Right forelimb (tissue), 1 donor: ENCODE measurements around the gene RASGRP2.

Experiments used
- DNase-seq: peaks from one replicate; pipeline ENCODE4 v3.0.0-alpha.2; 2018

RASGRP2 gene

DNA sequence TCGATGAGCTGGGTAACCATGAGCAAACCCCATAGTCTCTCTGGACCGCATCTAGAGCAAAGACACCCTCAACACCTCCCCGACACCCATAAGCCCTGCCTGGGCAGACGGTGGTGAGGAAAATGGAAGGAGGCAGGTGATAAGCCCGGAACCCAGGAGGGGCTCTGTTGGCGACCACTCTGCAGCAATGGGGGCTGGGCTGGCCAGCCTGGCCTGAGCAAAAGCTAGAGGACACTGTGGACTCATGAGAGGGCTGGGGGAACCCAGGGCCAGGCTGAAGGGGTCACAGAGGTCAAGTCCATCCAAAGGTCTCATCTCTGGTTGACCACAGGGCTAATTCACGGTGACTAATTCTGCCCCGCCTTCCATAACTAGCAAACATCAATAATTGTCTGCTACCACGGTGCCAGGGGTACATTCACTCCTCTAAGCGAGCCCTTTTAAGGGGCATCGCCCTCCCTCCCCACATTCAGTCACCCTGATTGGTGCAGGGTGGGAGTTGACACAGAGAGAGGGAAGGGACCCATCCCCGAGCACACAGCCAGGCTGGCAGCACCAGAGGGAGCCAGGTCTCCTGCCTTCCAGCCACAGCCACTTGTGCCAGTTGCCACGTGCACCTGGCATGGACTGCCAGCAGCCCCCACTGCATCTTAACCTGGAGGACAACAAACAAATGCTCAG, 11.9 kb upstream of the RASGRP2 start:
- DNase-seq = peak; percentile 41

DNA sequence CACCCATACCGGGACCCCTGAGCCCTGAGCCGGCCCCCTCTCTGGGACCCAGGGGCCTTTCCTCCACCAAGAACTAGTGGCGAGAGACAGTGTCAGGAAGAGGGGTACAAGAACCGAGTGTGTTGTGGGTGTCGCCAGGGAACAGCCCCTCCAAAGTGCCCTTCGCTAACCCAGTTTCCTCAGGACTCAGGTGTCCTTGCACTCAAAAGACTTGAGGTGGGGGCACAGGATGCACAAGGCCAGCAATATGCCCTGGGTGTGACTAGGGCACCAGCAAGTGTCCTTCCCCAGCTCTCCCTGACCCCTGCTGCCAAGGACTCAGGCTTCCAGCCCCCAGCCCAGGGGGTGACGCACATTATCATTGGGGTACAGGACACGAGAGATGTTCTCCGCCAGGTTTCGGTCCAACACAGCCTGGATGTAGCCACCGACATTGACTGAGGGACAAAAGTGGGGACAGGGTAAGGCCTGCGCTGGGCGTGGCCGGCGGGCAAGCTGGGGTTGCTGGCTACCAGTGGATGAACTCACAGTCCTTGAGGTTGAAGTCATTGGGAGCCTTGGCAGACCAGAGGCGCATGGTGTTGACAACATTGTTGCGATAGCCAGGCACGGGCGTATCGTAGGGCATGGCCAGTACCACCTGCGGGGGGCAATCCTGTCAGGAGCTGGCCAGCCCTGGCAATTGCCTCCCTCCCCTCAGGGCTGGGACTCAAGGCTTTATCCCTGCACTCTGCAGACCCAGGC, 11.1 kb upstream of the RASGRP2 start:
- DNase-seq = no peak

DNA sequence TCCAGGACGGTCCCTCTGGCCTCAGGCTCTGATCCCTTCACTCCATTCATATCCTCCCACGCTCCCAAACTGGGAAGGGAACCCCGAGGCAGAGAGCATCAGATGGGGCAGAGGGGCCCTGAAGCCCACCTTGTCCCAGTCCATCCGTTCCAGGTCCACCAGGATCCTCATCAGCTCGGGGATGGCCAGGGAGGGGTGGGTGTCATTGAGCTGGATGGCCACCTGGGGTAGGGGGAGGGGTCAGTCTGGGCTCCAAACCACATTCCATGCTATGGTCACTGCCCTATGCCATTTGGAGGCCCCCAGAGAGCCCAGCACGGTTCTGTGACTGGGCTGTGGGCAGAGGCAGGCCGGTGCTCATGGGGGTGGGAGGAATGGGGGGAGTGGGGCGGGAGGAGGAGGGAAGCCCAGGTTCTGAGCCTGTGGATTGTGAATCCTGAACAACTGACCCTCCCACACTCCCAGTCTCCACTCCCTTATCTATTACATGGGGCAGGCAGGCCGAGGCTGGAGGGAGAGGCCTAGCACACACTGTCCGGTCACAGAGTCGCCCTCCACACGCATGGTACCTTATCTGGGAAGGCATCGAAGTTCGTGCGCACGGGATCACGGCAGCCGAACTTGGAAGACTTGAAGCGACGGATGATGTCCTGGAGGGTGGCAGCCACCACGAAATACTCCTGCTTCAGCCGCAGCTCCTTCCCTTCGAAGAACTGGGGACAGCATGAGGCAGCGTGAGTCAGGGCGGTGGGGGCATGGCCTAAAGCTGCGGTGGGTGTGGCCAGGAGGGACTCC, 10.4 kb upstream of the RASGRP2 start:
- DNase-seq = no peak

DNA sequence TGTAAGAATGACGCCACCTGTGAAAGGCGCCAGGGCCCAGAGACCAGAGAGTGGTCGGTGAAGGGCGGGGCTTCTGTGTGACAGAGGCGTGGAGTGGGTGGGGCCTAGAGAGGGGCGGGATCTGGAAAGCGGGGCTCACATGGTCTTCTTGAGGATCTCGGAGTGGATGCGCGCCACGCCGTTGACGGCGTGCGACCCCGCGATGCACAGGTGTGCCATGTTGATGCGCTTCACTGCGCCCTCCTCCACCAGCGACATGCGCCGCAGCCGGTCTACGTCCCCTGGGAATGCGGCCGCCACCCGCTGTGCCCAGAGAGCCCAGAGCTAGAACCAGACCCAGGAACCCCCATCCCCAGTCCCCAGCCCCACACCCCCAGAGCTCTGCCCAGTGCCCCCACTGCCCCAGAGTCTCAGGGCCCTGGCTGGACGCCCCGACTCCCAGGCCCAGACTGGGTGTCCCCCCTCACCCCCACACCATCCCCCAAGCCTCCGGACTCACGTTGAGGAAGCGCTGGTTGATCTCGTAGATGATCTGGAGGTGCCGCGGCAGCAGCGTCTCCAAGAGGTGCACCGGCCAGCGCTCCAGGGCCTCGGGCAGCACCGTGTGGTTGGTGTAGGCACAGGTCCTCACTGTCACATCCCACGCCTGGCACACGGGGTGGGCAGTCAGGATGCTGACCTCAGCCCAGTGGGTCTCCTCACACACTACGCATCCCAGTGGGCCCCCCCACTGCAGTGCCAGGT, 9.6 kb upstream of the RASGRP2 start:
- peak; percentile 40 for DNase-seq

DNA sequence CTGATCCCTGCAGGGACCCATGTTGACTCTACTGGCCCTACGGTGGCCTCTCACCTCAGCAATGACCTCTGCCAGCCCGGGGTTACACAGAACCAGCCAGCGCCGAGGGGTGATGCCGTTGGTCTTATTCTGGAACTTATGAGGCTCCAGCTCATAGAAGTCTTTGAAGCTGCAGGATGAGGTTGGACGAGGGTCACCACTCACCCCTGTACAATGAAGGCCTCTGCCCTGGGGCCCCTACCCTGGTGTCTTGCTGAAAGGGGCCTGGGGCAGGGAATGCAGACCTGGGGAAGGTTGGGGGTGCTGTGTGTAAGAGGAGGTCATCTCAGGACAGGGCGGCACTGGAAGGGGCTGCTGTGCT, 9.1 kb upstream of the RASGRP2 start:
- DNase-seq = no peak

DNA sequence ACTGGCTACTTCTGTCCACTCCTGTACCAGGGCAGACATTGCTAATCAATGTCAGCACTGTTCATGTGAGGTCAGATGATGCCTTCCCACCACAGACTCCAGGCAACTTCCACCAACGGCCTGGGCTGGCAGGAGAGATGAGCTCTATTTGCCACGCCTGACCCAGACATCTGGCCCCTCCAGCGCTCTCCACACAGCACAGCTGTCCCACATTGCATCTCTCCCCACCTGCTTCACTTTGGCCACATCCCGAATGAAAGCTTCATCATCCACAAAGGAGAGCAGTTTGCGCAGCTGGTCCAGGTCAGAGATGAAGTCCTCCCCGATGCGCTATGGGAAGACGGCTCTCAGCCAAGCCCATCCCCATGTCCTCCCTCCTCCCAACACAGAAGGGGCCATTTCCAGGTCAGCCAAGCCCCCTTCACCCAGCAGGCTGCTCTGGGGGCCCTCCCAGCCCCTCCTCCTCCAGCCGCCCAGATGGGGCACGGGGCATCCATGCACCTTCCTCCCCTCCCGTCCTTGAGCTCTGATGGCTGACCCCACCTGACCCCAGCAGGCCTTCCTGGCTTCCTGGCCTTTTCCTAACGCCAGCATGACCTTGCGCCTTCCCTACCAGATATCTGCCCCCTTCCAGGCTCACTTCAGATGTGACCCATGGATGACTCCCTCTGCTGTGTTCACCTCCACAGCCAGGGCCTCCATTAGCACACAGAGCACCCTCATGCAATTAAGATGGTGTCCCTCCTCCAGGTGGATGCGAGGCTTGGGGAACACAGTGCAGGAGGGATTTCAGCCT, 8.4 kb upstream of the RASGRP2 start:
- no peak for DNase-seq

DNA sequence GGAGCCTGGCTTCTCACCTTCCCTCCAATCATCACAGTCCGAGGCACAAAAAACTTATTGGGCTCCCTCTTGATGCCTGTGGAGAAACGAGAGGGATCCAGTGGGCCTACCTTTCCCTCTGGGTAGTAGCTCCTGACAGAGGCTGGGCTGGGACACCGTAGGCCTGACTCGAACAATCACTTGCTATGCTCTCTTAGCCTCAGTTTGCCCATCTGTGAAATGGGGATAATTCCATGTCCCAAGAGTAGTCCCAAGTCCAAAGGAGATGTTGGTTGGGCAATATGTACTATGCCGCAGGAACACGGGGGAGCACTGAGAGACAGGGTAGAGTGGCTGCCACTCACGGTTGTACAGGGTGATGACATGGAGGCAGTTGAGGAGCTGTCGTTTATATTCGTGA, 7.6 kb upstream of the RASGRP2 start:
- DNase-seq = no peak

DNA sequence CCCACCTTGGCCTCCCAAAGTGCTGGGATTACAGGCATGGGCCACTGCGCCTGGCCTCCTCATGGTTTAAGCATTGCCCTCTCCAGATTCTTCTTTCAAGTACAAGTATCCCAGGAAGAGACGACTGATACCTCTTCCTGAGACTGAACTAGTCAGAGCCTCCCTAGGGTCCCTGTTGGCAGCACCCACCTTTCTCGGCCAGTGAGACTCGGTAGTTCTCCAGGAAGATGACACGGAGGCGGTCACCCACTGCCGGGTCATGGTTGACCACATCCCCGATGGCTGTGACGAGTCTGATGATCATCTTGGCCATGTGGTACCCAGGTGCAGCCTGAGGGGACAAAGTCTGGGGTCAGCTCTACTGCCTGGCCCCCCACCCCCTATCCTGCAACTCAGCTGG, 7.2 kb upstream of the RASGRP2 start:
- DNase-seq = no peak

DNA sequence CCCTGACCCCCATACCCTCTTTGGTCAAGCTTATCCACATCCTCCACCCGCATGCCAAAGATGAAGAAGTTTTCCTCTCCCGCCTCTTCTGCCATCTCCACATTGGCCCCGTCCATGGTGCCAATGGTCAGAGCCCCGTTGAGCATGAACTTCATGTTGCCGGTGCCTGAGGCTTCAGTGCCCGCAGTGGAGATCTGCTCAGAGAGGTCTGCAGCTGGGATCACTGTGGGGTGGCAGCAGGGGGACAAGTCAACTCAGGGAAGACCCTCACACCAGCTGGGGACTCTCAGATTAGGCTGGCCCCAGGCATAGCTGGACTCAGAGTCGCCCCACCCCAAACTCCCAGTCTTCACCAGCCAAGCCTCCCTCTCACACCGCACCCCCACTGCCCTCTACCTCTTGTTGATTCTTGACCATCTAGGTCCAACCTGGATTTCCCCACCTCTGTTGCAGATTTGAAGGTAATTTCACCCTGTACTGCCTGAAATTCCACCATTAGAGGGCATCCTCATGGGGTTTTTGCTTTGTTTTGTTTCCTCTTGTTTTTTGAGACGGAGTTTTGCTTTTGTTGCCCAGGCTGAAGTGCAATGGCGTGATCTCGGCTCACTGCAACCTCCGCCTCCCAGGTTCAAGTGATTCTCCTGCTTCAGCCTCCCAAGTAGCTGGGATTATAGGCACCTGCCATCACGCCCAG, 6.6 kb upstream of the RASGRP2 start:
- no peak for DNase-seq

DNA sequence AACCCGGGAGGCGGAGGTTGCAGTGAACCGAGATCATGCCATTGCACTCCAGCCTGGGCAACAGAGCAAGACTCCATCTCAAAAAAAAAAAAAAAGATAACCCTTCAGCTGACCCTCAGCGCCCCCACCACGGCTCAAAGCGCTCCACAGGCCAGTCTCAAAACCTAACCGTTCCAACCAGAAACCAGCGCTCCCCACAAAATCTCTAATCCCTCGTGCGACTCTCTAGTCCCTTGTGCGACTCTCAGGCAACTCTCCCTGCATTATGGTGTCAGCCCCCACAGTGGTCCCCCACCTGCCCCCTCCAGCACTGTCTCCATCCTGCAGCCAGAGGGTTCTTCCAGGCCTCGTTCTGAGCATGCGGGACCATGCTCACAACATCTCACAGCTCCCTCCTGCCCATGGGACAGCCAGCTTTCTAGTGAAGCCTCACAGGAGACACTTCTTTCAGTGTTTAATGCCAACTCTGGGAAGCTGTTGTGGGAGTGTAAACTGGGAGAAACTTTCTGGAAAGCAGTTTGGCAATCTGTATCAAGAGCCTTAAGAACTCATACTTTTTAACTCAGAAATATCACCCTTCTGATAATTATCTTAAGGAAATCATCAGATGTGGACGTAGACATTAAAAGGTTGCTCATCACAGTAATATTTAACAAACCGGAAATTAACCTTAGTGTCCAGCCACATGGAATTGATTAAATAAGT, 4.2 kb upstream of the RASGRP2 start:
- DNase-seq = no peak

DNA sequence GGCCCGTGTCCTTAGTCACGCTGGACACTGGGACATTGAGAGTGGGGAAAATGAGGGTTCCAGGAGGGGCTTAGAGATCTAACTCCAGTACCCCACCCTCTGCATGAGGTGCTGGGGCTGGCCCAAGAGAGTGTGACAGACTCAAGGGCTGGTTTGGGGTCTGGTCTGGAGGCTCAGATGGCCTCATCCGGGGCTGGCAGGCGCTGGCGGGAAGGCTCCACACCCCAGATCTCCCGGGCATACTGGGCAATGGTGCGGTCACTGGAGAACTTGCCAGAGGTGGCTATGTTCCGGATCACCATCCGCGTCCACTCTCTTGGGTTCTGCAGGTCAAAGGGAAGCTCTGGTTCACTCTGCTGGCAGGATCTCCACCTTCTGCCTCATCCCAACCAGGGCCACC, 2.5 kb upstream of the RASGRP2 start:
- no peak for DNase-seq

DNA sequence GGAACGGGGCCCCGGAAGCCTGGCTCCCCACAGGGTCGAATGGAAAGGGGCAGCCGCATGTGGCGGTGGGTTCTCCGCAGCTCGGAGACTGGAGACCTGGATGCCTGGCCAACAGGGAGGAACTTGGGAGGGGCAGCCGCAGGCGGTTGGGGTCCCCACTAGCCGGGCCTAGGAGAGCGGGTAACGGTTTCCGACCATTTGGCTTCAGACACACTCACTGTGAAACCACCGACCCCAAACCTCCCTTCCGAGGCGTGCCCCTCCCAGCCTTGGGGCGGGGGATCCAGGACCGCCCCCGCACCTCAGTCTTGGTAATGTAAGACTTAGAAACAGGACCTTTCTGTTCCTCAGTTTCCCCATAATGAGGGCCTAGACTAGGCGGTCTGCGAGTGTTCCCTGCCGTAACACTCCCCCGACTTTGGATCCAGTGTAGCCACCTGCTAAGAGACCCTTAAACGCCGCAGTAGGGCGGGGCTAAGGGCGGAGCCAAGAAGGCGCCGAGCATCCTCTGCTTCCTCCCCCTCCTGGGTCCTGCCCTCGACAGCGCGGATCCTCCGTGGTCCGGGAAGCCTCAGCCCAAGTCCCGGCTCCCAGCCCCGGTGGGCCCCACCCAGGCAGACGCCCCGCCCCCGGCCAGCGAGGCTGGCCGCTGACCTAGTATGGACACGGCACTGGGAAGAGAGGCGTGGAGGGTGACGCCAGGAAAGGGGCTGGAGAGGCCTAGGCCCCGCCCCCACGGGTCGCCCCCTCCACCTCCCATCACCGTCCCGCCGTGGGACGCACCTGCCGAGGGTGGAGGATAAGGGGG, 1.8 kb upstream of the RASGRP2 start:
- peak; percentile 75 for DNase-seq

DNA sequence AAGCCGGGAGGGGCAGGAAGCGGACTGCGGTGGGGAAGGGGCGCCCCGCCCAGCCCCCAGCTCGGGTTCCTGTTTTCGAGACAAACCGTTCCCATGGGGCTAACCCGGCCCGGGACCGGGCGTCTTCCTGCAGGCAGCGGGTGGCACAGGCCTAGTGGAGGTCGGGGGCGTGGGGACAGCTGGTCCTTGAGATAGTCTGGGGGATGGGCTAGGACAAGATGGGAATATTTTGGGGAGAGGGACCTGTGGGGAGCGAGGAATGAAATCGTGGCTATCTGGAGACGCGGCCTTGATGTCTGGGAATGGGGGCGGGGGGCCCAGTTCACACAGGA, 1.2 kb upstream of the RASGRP2 start:
- no peak for DNase-seq

DNA sequence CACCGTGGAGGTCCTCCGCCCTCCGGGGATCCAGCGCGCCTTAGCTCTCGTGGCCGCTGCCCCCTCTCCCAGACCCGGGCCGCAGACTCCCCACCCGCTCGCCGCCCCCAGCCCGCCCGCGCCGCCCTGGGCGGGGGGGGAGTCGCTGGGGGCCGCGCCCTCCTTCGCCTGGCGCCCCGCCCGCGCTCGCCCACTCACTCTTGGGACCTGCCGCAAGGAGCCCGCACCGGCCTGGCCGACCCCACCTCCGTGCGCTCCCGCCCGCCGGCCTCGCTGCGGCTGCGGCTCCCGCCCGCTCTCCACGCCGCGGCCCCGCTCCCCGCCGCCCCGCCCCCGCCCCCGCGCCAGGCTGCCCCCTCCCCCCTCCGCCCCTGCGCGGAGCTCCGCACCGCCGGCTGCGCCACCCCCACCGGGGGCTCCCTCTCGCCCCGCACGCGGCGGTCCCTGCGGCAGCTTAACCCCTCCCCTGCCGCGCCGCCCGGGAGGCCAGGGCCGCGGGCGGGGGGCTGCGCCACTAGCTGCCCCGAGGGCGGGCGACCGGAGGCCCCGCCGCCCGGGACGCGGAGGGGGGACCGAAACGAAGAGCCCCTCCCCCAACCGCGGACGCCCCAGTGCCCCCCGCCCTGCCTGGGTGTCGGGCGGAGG, 724 bp upstream of the RASGRP2 start:
- no peak for DNase-seq

DNA sequence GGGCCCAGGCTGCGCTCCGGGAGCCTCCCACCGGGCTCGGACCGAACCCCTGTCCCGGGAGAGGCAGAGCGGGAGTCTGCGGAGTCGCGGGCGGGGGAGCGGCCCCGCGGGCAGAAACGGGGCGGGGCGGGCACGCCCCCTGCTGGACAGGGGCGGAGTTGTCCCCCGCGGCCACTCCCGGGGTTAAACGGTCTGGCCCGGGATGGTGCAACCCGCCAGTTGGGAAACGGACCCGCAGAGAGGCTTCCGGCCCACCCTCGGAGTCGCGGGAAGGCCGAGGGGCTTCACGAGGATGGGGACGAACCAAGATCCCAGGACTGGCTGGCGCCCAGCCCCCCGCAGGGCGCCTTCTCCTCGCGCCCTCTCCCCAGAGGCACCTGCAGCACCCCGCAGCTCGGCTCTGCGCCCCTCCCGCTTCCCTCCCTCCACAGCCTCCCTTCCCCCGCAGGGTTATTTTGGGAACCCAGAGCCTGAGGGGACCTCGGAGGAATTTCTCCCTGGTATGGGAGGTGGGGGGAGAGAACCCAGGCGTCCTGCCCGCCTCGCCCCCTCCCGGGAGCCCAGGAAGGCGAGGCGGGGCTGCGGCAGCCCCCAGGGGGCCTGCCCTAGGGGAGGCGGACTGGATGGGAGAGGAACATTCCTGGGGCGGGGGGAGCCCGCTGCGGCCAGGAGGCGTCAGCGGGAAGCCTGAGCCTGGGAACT, 902 bp downstream of the RASGRP2 start:
- peak; percentile 66 for DNase-seq

DNA sequence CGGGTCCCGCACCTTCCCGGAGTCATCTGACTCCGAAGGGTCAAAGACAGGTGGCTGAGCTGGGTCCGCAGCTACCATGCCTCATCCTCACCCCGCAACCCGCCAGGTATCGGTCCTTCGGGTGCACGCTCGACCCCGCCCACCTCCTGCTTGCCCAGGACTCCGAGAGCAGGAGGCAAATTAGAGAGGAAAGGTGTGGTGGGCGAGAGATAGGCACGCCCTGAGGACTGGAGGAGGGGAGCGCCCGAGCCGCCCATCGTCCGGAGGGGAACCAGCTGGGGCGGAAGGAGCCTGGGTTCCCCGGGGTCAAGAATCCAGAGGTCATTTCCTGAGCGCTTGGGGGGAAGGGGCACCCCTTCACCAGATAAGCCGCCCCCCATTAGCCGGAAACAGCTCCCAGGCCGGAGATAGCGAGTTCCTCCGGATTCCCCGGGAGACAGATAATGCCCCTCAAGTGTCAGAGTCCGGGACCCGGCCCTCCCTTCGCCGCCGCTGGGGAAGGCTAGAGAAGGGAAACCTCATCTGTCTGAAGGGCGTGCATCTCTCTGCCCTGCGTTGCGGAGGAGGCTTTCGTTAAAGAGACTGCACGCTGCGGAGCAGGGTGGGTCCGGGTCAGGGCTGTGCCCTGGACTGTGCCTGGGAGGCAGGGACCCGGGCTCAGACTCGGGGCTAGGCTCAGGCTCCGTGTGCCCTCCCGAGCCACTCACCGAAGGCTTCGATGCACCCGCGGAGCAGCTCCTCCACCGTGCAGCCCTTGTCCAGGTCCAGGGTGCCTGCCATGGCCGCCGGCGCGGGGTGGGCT, 1.7 kb downstream of the RASGRP2 start:
- no peak for DNase-seq

DNA sequence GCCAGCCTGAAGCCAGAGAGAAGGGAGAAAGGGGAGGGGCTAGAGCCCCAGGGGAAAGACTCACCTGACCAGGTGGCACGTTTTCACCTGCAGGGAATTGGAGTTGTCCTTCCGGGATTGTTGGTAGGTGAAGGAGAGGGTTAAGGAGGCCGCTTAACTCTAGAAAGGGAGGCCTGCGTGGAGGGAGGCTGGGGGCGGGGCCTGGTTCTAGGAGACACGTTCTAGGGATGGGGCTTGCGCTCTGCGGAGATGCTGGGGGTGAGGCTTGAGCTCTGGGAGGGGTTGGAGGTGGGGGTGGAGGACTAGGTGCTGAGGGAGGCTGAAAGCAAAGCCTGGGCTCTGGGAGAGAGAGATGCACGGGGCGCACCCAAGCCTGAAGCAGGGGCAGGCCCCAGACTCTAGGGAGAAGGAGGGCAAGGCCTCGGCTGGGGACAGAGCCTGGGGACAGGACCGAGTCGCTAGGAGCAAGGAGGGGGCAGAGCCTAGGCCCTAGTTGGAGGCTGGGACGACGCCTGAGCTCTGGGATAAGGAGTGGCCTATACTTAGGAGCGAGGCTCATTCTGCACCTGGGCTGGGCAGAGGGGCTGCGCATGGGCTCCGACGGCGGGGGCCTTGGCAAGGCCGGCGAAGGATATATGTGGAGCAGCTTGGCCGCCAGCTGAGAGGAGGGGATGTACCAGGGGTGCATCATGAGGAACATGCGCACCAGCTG, 2.4 kb downstream of the RASGRP2 start:
- no peak for DNase-seq

DNA sequence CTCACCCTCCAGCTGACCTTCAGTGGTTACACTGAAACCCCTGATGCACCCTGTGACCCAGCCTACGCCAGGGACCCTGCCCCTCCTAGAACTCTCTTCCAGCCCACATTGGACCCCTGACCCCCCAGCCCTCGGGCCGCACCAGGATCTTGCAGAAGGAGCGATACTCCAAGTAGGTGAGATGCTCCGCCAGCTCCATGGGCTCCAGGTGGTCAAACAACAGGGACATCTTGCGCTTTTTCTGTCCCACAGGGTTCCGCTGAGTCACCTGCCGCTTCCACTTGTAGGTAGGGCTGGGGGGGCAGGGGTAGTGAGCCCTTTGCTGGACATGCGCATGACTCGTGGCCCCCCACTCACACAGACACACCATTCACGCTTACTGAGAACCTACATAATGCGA, 4.1 kb downstream of the RASGRP2 start:
- no peak for DNase-seq
